NT2/D1 (cell line): ENCODE results near the gene SDS.

Source experiments
- DNase-seq: peaks from one replicate; pipeline ENCODE4 v3.0.0-alpha.2; 2011; ENCODE audit warnings: low read depth, low spot score
- H3K27me3 ChIP-seq: 2 replicates; pipeline ENCODE4 v1.6.0; 2011; ENCODE audit warnings: mild to moderate bottlenecking; ENCODE audit not compliant: insufficient read length, insufficient read depth
- H3K36me3 ChIP-seq: 2 replicates; pipeline ENCODE4 v1.6.1; 2011; ENCODE audit warnings: mild to moderate bottlenecking, low read length, mixed read lengths; ENCODE audit not compliant: insufficient read depth, insufficient read length
- H3K4me1 ChIP-seq: 2 replicates; pipeline ENCODE4 v1.5.1; 2011; ENCODE audit not compliant: insufficient read depth, insufficient read length
- H3K4me3 ChIP-seq: 2 replicates; pipeline ENCODE4 v1.5.1; 2011; ENCODE audit warnings: low read depth; ENCODE audit not compliant: insufficient read length
- H3K9ac ChIP-seq: 2 replicates; pipeline ENCODE4 v1.6.0; 2011; ENCODE audit warnings: low read depth; ENCODE audit not compliant: insufficient read length
- H3K9me3 ChIP-seq: 2 replicates; pipeline ENCODE4 v1.5.1; 2011; ENCODE audit warnings: mild to moderate bottlenecking, low read length; ENCODE audit not compliant: insufficient read depth
- SUZ12 ChIP-seq: IDR thresholded peaks from 2 replicates; pipeline ENCODE4 v1.6.1; 2011; ENCODE audit not compliant: insufficient read length, insufficient read depth; ENCODE audit errors: extremely low read depth
- YY1 ChIP-seq: IDR thresholded peaks from 2 replicates; pipeline ENCODE4 v1.6.1; 2011; ENCODE audit not compliant: insufficient read length, insufficient read depth
- ZNF274 ChIP-seq: IDR thresholded peaks from 2 replicates; pipeline ENCODE4 v1.6.1; 2011; ENCODE audit warnings: mild to moderate bottlenecking, low read depth, low read length

Gene SDS

GRCh38 chr12:113436993-113437728 lies 33.5 kb upstream of the SDS start:
- Histone ChIP-seq H3K4me1 (peaks cover 11% of the 10 kb centered on the region), H3K9ac (no peak overlapping the region), H3K27me3 (no peaks in the 10 kb centered on the region), H3K36me3 (no peaks in the 10 kb centered on the region), H3K4me3 (no peak overlapping the region), H3K9me3 (no peaks in the 10 kb centered on the region)
- DNase-seq, result no peak
- TF ChIP-seq ZNF274, result no peak
- TF ChIP-seq SUZ12, result no peak
- no peak for TF ChIP-seq YY1

DNA sequence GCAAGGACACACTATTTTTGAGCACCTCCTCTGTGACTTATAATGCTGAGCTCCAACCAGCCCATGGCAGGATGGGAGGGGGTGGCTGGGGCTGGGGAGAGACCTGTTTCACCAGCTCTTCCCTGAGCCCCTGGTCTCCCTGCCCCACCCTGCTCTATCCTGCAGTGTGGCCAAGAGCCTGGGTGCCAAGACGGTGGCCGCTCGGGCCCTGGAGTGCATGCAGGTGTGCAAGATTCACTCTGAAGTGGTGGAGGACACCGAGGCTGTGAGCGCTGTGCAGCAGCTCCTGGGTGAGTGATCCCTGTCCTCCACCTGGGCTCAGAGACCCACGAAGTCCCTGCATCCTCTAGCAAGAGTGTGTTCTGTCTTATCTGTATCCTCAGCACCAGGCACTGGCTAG lies 32.9 kb upstream of the SDS start:
- Histone ChIP-seq H3K9me3 (no peaks in the 10 kb centered on the region), H3K36me3 (no peaks in the 10 kb centered on the region), H3K4me3 (no peak overlapping the region), H3K4me1 (peaks cover 11% of the 10 kb centered on the region), H3K27me3 (no peaks in the 10 kb centered on the region), H3K9ac (no peak overlapping the region)
- no peak for TF ChIP-seq SUZ12
- no peak for TF ChIP-seq YY1
- TF ChIP-seq ZNF274, result no peak
- DNase-seq, result no peak

GRCh38 chr12:113435367-113435766 lies 31.7 kb upstream of the SDS start:
- Histone ChIP-seq H3K9ac (no peak overlapping the region), H3K4me1 (peaks cover 11% of the 10 kb centered on the region), H3K27me3 (no peaks in the 10 kb centered on the region), H3K9me3 (peaks cover under 1% of the 10 kb centered on the region; the same call in 1 of the 2 replicates), H3K4me3 (no peak overlapping the region), H3K36me3 (no peaks in the 10 kb centered on the region)
- no peak for TF ChIP-seq YY1
- no peak for TF ChIP-seq ZNF274
- TF ChIP-seq SUZ12, result no peak
- DNase-seq, result no peak

GRCh38 chr12:113432986-113433385 lies 29.3 kb upstream of the SDS start:
- peaks cover 5% of the 10 kb centered on the region; the same call in 1 of the 2 replicates for H3K9me3 ChIP-seq
- H3K36me3 ChIP-seq, result no peaks in the 10 kb centered on the region
- no peak for DNase-seq
- no peak overlapping the region for H3K9ac ChIP-seq
- no peaks in the 10 kb centered on the region for H3K27me3 ChIP-seq
- no peak for TF ChIP-seq YY1
- TF ChIP-seq ZNF274, result no peak
- TF ChIP-seq SUZ12, result no peak
- H3K4me1 ChIP-seq, result peaks cover 5% of the 10 kb centered on the region
- no peak overlapping the region for H3K4me3 ChIP-seq

DNA sequence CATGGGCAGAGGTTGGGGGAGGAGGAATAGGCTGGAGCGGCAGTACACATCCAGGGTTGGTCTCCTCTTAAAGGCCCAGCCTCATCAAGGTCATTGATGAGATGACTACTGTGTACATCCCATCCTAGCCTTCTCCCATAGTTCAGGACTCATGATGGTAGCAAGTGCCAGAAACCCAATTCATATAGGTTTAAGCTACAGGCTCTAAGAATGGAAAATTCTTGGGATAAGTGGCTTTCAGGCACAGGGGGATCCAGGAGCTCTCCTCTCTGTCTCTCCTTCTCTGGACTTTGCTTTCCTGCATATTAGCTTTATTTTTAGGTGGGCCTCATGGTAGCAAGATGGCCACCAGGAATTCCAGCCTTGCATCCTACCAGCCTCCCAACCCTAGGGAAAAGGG lies 24.8 kb upstream of the SDS start:
- Histone ChIP-seq H3K27me3 (no peaks in the 10 kb centered on the region), H3K36me3 (no peaks in the 10 kb centered on the region), H3K4me1 (no peaks in the 10 kb centered on the region), H3K4me3 (no peak overlapping the region), H3K9me3 (peaks cover 5% of the 10 kb centered on the region; the same call in 1 of the 2 replicates), H3K9ac (no peak overlapping the region)
- TF ChIP-seq ZNF274 (no peak), YY1 (no peak), SUZ12 (no peak)
- no peak for DNase-seq

DNA sequence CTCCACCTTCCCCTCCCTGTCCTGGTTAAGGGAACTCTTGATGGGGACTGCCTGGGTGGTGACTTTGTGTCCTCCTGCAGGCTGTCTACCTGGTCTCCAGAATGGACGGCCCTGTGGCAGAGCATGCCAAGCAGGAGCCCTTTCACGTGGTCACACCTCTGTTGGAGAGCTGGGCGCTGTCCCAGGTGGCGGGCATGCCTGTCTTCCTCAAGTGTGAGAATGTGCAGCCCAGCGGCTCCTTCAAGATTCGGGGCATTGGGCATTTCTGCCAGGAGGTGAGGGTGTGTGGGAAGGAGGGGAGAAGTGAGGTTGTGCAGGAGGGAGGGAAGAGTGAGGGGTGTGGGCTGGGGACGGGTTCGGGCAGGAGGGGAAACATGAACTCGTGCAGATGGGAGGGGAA lies 24.2 kb upstream of the SDS start:
- H3K9ac ChIP-seq, result no peak overlapping the region
- H3K27me3 ChIP-seq, result no peaks in the 10 kb centered on the region
- no peaks in the 10 kb centered on the region for H3K36me3 ChIP-seq
- H3K9me3 ChIP-seq, result peaks cover 5% of the 10 kb centered on the region; the same call in 1 of the 2 replicates
- no peaks in the 10 kb centered on the region for H3K4me1 ChIP-seq
- no peak for DNase-seq
- TF ChIP-seq ZNF274 (no peak), SUZ12 (no peak), YY1 (no peak)
- H3K4me3 ChIP-seq, result no peak overlapping the region

DNA sequence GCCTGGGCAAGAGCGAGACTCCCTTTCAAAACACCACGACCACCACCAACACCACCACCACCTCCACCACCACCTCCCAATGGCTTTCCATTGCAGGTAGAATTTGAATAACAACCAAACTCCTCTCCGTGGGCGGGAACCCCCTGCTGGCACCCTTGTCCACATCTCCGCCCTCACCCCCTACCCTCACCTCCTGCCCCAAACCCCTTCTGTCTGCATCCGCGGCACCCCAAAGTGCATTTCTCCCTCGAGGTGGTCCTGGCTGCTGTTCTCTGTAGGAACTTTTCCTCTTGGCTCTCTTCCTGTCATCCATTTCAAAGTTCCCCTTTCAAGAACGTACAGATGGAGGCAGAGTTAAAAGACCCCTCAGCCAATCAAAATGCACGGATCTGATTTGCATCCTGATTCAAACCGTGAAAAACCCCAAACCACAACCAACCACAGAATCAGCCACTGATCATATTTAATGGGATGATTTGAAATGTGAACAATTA lies 22.3 kb upstream of the SDS start:
- TF ChIP-seq YY1, result no peak
- no peak for TF ChIP-seq SUZ12
- TF ChIP-seq ZNF274, result no peak
- H3K9ac ChIP-seq, result peak overlapping the region; percentile 37
- no peaks in the 10 kb centered on the region for H3K27me3 ChIP-seq
- H3K9me3 ChIP-seq, result peaks cover 5% of the 10 kb centered on the region; the same call in 1 of the 2 replicates
- DNase-seq, result peak; percentile 42
- no peaks in the 10 kb centered on the region for H3K36me3 ChIP-seq
- no peaks in the 10 kb centered on the region for H3K4me1 ChIP-seq
- no peak overlapping the region for H3K4me3 ChIP-seq
